K562 (cell line): ENCODE results near the gene BSN. TPM values are rescaled to one million over a fixed set of nuclear protein-coding genes. Genes with fewer than 3 reads are reported as not detected.

Source experiments
- ATAC-seq: fragments of 200-7000 bp; cut with Tn5 transposase; 3 replicates; pipeline ENCODE4 v1.9.1; 2020; ENCODE audit warnings: moderate library complexity
- BruUV-seq: library from RNA; stranded (reverse); fragments of 400-500 nt; replicated peaks from 2 replicates; lab custom pipeline; 2021; lab: Mats Ljungman, UMichigan
- CTCF ChIA-PET: fragments of 300-600 bp; formaldehyde crosslinking; extraction: SDS; loops from one replicate; lab custom pipeline; 2021; ENCODE audit warnings: low intra/inter-chr PET ratio; lab: Yijun Ruan, JAX
- POLR2A ChIA-PET: fragments of 300-600, 350-650 bp; sonication (Branson Sonifier 250); formaldehyde crosslinking; extraction: SDS; loops from one replicate; lab custom pipeline; 2021; ENCODE audit warnings: antibody characterized with exemption, inconsistent platforms; lab: Yijun Ruan, JAX
- DNase-seq, 4 experiments: peaks; one replicate each; pipeline versions ENCODE4 v3.0.0 to v3.0.0-alpha.2; 2011 to 2018; ENCODE audit warnings: low spot score in 3 of 4, mixed read lengths in 3 of 4; ENCODE audit errors: extremely low read depth in 1 of 4
- FAIRE-seq: peaks from 2 replicates; lab custom pipeline; 2011; peaks lifted over from hg19 to GRCh38; lab: Jason Lieb, UNC
- H2AFZ ChIP-seq: 2 replicates; pipeline ENCODE4 v1.6.0; 2011; ENCODE audit warnings: low read depth, low read length, control low read depth, inconsistent platforms
- H3K27ac ChIP-seq: fragments of 200-600 bp; 3 replicates; pipeline ENCODE4 v1.8.0; 2011; ENCODE audit warnings: low read depth, mild to moderate bottlenecking, control low read depth, inconsistent platforms, low read length, moderate library complexity, mixed read lengths; ENCODE audit errors: extremely low read depth
- H3K27me3 ChIP-seq, 2 experiments: fragments of 300-600 bp in 1 of 2; 2 replicates in 1 of 2; 3 replicates in 1 of 2; pipeline versions ENCODE4 v1.6.0 to v1.8.0; 2011; ENCODE audit warnings: inconsistent platforms in 2 of 2, low read length in 2 of 2, mild to moderate bottlenecking in 1 of 2, mixed read lengths in 1 of 2, moderate library complexity in 1 of 2; ENCODE audit not compliant: control insufficient read depth in 2 of 2, insufficient read depth in 2 of 2
- H3K36me3 ChIP-seq: fragments of 300-600 bp; 3 replicates; pipeline ENCODE4 v1.8.0; 2011; ENCODE audit warnings: mild to moderate bottlenecking, low read length, inconsistent platforms; ENCODE audit not compliant: control insufficient read depth, insufficient read depth
- H3K4me1 ChIP-seq, 2 experiments: fragments of 200-600 bp in 1 of 2; replicated peaks in 1 of 2; 2 replicates in 1 of 2; 3 replicates in 1 of 2; pipeline versions ENCODE4 v1.5.1 to v1.8.0; 2011; ENCODE audit warnings: inconsistent platforms in 2 of 2, low read length in 2 of 2, mild to moderate bottlenecking in 1 of 2, mixed read lengths in 1 of 2, moderate library complexity in 1 of 2; ENCODE audit not compliant: control insufficient read depth in 2 of 2, insufficient read depth in 2 of 2
- H3K4me2 ChIP-seq: 2 replicates; pipeline ENCODE4 v1.6.1; 2011; ENCODE audit warnings: low read length, control low read depth, inconsistent platforms, mixed read lengths; ENCODE audit not compliant: insufficient read depth
- H3K4me3 ChIP-seq: fragments of 200-600 bp; sonication (generic), shearing (Covaris generic); 2 replicates; pipeline ENCODE4 v1.5.1; 2016; ENCODE audit warnings: control low read depth, inconsistent platforms
- H3K79me2 ChIP-seq: fragments of 200-600 bp; 3 replicates; pipeline ENCODE4 v1.8.0; 2011; ENCODE audit warnings: low read length, inconsistent platforms; ENCODE audit not compliant: control insufficient read depth, insufficient read depth
- H3K9ac ChIP-seq, 2 experiments: 2 replicates each; pipeline versions ENCODE4 v1.6.0 to v1.6.1; 2011; ENCODE audit warnings: low read depth in 2 of 2, low read length in 2 of 2, control low read depth in 1 of 2, inconsistent platforms in 1 of 2, mild to moderate bottlenecking in 1 of 2, mixed read lengths in 1 of 2; ENCODE audit not compliant: insufficient read depth in 1 of 2
- H3K9me1 ChIP-seq: one replicate; pipeline ENCODE4 v1.6.0; 2011; ENCODE audit warnings: inconsistent platforms, mild to moderate bottlenecking, low read length, moderate library complexity; ENCODE audit not compliant: control insufficient read depth, insufficient read depth
- H3K9me3 ChIP-seq: replicated peaks from 2 replicates; pipeline ENCODE4 v1.5.1; 2011; ENCODE audit warnings: low read depth, low read length, inconsistent platforms; ENCODE audit not compliant: control insufficient read depth, insufficient read depth
- H4K20me1 ChIP-seq: replicated peaks from 2 replicates; pipeline ENCODE4 v1.6.1; 2011; ENCODE audit warnings: low read length, inconsistent platforms, mixed read lengths; ENCODE audit not compliant: control insufficient read depth, insufficient read depth
- NRF1 ChIP-seq, 2 experiments: fragments of 450-650 bp; IDR thresholded peaks in 1 of 2; conservative IDR thresholded peaks in 1 of 2; 2 replicates each; pipeline ENCODE4 v1.6.1; 2014; ENCODE audit warnings: mild to moderate bottlenecking in 2 of 2
- STAT5A ChIP-seq: IDR thresholded peaks from 2 replicates; pipeline ENCODE4 v1.6.1; 2012; ENCODE audit warnings: low read length, inconsistent platforms, borderline replicate concordance
- TRIM28 ChIP-seq: fragments of 450-650 bp; IDR thresholded peaks from 2 replicates; pipeline ENCODE4 v1.6.1; 2017
- ZNF3 ChIP-seq: fragments of 250-450 bp; sonication (Bioruptor Pico); IDR thresholded peaks from 2 replicates; pipeline ENCODE4 v1.5.0; 2021; ENCODE audit warnings: mild to moderate bottlenecking, moderate library complexity
- ZNF561 ChIP-seq: fragments of 450-650 bp; formaldehyde crosslinking; conservative IDR thresholded peaks from 2 replicates; pipeline ENCODE4 v1.4.0; 2020; ENCODE audit warnings: mild to moderate bottlenecking, moderate library complexity
- ZNF79 ChIP-seq: fragments of 250-450 bp; sonication (Bioruptor Pico); IDR thresholded peaks from 2 replicates; pipeline ENCODE4 v1.4.0; 2020; ENCODE audit warnings: low read depth, mild to moderate bottlenecking, moderate library complexity
- WGBS: fragments of 100-300 bp; shearing (Covaris generic); methylation state at CpG from one replicate; pipeline ENCODE4 v1.1.6; 2016; ENCODE audit warnings: low coverage, mixed read lengths; ENCODE audit not compliant: insufficient coverage; ENCODE audit errors: missing lambda C conversion rate; 5-methylcytosine and 5-hydroxymethylcytosine counted together
- in situ Hi-C: fragments of 300-500 bp; cut with MboI; formaldehyde crosslinking; loops from 4 replicates; pipeline ENCODE4 v1.15.0; 2018; ENCODE audit warnings: inconsistent platforms, mixed read lengths
- intact Hi-C: fragments of 100-400 bp; cut with micrococcal nuclease; formaldehyde crosslinking; loops from 2 replicates; pipeline ENCODE4 v1.14.2; 2022
- polyA plus RNA-seq, 8 experiments: library from polyadenylated mRNA; depleted of rRNA in 4 of 8; stranded (reverse) in 5 of 8; unstranded in 3 of 8; fragments of >200 nt; fragmentation: Nextera tagmentation in 2 of 8; fragmentation: Illumina TruSeq in 1 of 8; extraction: Ambion mirVana in 2 of 8; extraction: Trizol in 1 of 8; gene quantifications; 2 replicates each; pipeline versions ENCODE4 v1.2.1 to v1.2.3, GENCODE V29; 2011 to 2014; ENCODE audit warnings: inconsistent platforms in 1 of 8, missing spikeins in 1 of 8
- total RNA-seq, 7 experiments: library from RNA; depleted of rRNA in 6 of 7; stranded (reverse); fragments of >200 nt in 6 of 7; fragmentation: Illumina TruSeq in 2 of 7; extraction: Trizol in 2 of 7; gene quantifications; 2 replicates each; pipeline versions ENCODE4 v1.2.1 to v1.2.3, GENCODE V29; 2011 to 2021; ENCODE audit warnings: low replicate concordance in 1 of 7
- TF ChIP-seq, protein P1 (sequence below): sonication (generic); formaldehyde crosslinking; IDR thresholded peaks from 2 replicates; pipeline ENCODE4 v1.8.1; 2023; ENCODE audit warnings: mild to moderate bottlenecking, missing genetic modification reagents, moderate library complexity
- TF ChIP-seq, protein P2 (sequence below): fragments of 250-450 bp; sonication (Bioruptor Pico); IDR thresholded peaks from 2 replicates; pipeline ENCODE4 v1.5.0; 2020; ENCODE audit warnings: mild to moderate bottlenecking
- TF ChIP-seq, protein P3 (sequence below): fragments of 200-600 bp; sonication (generic); IDR thresholded peaks from one replicate; pipeline ENCODE4 v1.6.1; 2012; ENCODE audit warnings: mild to moderate bottlenecking, low read depth, low read length, inconsistent platforms

Gene BSN
- total and polyA plus RNA-seq, 9 of the 15 experiments (the other 6 are each of a cell fraction or from before 2014, with no cell fraction given): 0.03 to 1.5 (median 0.29) TPM

DNA sequence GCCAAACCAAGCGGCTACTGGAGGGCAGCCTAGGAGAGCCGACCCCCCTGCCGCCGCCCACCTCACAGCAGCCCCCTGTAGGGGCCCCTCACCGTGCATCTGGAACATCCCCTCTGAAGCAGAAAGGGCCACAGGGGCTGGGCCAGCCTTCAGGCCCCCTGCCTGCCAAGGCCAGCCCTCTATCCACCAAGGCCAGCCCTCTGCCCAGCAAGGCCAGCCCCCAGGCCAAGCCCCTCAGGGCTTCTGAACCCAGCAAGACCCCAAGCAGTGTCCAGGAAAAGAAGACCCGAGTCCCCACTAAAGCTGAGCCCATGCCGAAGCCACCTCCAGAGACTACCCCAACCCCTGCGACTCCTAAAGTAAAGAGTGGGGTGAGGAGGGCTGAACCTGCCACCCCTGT, 96.4 kb downstream of the BSN start:
- ChIA-PET CTCF (no interaction called here), POLR2A (no interaction called here)
- in situ Hi-C loops (no loop called here), intact Hi-C loops (no loop called here)
- Histone ChIP-seq H3K79me2 (no peaks in the 10 kb centered on the region), H3K9me3 (no peaks in the 10 kb centered on the region), H3K4me3 (no peak overlapping the region), H3K9me1 (no peaks in the 10 kb centered on the region), H3K36me3 (no peaks in the 10 kb centered on the region), H4K20me1 (no peaks in the 10 kb centered on the region), H3K4me1 (peaks cover 3 to 28% of the 10 kb centered on the region in 2 experiments; a peak in 3 of 5 replicates), H3K27me3 (no peaks in the 10 kb centered on the region), H3K4me2 (no peak overlapping the region), H3K27ac (no peak overlapping the region), H3K9ac (no peak overlapping the region), H2AFZ (no peak overlapping the region)
- no TSS peak for BruUV-seq
- ATAC-seq: no peak
- 40% methylated on average over 2 of the region's 8 CpGs for WGBS
- DNase-seq: no peak
- FAIRE-seq: no peak
- TF ChIP-seq, protein P1, sequence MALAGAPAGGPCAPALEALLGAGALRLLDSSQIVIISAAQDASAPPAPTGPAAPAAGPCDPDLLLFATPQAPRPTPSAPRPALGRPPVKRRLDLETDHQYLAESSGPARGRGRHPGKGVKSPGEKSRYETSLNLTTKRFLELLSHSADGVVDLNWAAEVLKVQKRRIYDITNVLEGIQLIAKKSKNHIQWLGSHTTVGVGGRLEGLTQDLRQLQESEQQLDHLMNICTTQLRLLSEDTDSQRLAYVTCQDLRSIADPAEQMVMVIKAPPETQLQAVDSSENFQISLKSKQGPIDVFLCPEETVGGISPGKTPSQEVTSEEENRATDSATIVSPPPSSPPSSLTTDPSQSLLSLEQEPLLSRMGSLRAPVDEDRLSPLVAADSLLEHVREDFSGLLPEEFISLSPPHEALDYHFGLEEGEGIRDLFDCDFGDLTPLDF (CRISPR knock-in tag): no peak
- TF ChIP-seq NRF1 (conservative IDR thresholded peaks at IDR 0.05 in 1 of 2, IDR thresholded peaks at IDR 0.05 in 1 of 2) (no peak), ZNF561 (CRISPR knock-in tag) (no peak), STAT5A (no peak), TRIM28 (no peak), ZNF3 (CRISPR knock-in tag) (no peak), ZNF79 (no peak)
- TF ChIP-seq, protein P2, sequence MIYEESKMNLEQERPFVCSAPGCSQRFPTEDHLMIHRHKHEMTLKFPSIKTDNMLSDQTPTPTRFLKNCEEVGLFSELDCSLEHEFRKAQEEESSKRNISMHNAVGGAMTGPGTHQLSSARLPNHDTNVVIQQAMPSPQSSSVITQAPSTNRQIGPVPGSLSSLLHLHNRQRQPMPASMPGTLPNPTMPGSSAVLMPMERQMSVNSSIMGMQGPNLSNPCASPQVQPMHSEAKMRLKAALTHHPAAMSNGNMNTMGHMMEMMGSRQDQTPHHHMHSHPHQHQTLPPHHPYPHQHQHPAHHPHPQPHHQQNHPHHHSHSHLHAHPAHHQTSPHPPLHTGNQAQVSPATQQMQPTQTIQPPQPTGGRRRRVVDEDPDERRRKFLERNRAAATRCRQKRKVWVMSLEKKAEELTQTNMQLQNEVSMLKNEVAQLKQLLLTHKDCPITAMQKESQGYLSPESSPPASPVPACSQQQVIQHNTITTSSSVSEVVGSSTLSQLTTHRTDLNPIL (CRISPR knock-in tag): no peak
- TF ChIP-seq, protein P3, sequence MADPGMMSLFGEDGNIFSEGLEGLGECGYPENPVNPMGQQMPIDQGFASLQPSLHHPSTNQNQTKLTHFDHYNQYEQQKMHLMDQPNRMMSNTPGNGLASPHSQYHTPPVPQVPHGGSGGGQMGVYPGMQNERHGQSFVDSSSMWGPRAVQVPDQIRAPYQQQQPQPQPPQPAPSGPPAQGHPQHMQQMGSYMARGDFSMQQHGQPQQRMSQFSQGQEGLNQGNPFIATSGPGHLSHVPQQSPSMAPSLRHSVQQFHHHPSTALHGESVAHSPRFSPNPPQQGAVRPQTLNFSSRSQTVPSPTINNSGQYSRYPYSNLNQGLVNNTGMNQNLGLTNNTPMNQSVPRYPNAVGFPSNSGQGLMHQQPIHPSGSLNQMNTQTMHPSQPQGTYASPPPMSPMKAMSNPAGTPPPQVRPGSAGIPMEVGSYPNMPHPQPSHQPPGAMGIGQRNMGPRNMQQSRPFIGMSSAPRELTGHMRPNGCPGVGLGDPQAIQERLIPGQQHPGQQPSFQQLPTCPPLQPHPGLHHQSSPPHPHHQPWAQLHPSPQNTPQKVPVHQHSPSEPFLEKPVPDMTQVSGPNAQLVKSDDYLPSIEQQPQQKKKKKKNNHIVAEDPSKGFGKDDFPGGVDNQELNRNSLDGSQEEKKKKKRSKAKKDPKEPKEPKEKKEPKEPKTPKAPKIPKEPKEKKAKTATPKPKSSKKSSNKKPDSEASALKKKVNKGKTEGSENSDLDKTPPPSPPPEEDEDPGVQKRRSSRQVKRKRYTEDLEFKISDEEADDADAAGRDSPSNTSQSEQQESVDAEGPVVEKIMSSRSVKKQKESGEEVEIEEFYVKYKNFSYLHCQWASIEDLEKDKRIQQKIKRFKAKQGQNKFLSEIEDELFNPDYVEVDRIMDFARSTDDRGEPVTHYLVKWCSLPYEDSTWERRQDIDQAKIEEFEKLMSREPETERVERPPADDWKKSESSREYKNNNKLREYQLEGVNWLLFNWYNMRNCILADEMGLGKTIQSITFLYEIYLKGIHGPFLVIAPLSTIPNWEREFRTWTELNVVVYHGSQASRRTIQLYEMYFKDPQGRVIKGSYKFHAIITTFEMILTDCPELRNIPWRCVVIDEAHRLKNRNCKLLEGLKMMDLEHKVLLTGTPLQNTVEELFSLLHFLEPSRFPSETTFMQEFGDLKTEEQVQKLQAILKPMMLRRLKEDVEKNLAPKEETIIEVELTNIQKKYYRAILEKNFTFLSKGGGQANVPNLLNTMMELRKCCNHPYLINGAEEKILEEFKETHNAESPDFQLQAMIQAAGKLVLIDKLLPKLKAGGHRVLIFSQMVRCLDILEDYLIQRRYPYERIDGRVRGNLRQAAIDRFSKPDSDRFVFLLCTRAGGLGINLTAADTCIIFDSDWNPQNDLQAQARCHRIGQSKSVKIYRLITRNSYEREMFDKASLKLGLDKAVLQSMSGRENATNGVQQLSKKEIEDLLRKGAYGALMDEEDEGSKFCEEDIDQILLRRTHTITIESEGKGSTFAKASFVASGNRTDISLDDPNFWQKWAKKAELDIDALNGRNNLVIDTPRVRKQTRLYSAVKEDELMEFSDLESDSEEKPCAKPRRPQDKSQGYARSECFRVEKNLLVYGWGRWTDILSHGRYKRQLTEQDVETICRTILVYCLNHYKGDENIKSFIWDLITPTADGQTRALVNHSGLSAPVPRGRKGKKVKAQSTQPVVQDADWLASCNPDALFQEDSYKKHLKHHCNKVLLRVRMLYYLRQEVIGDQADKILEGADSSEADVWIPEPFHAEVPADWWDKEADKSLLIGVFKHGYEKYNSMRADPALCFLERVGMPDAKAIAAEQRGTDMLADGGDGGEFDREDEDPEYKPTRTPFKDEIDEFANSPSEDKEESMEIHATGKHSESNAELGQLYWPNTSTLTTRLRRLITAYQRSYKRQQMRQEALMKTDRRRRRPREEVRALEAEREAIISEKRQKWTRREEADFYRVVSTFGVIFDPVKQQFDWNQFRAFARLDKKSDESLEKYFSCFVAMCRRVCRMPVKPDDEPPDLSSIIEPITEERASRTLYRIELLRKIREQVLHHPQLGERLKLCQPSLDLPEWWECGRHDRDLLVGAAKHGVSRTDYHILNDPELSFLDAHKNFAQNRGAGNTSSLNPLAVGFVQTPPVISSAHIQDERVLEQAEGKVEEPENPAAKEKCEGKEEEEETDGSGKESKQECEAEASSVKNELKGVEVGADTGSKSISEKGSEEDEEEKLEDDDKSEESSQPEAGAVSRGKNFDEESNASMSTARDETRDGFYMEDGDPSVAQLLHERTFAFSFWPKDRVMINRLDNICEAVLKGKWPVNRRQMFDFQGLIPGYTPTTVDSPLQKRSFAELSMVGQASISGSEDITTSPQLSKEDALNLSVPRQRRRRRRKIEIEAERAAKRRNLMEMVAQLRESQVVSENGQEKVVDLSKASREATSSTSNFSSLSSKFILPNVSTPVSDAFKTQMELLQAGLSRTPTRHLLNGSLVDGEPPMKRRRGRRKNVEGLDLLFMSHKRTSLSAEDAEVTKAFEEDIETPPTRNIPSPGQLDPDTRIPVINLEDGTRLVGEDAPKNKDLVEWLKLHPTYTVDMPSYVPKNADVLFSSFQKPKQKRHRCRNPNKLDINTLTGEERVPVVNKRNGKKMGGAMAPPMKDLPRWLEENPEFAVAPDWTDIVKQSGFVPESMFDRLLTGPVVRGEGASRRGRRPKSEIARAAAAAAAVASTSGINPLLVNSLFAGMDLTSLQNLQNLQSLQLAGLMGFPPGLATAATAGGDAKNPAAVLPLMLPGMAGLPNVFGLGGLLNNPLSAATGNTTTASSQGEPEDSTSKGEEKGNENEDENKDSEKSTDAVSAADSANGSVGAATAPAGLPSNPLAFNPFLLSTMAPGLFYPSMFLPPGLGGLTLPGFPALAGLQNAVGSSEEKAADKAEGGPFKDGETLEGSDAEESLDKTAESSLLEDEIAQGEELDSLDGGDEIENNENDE: no peak
